GM12878 (cell line): ENCODE data around the gene GAMT. TPM values are rescaled to one million over a fixed set of nuclear protein-coding genes. Genes with fewer than 3 reads are reported as not detected.

Source experiments
- ATAC-seq: fragments of 200-7000 bp; cut with Tn5 transposase; 3 replicates; pipeline ENCODE4 v1.9.1; 2020; ENCODE audit warnings: mild to moderate bottlenecking, moderate library complexity
- BruUV-seq: library from RNA; stranded (reverse); fragments of 400-500 nt; replicated peaks from 2 replicates; lab custom pipeline; 2021; lab: Mats Ljungman, UMichigan
- CTCF ChIA-PET: fragments of 300-600 bp; sonication (Branson Sonifier 250); formaldehyde crosslinking; extraction: SDS; loops from one replicate; lab custom pipeline; 2021; ENCODE audit warnings: inconsistent platforms; lab: Yijun Ruan, JAX
- POLR2A ChIA-PET: fragments of 350-600 bp; formaldehyde crosslinking; extraction: SDS; loops from one replicate; lab custom pipeline; 2021; ENCODE audit warnings: inconsistent platforms; lab: Charles Lee
- RAD21 ChIA-PET: fragments of 300-600 bp; sonication (Branson Sonifier 250); formaldehyde crosslinking; loops from one replicate; lab custom pipeline; 2023; ENCODE audit warnings: antibody characterized with exemption; ENCODE audit not compliant: unreplicated experiment; lab: Charles Lee
- SMC1A ChIA-PET: fragments of 300-600 bp; sonication (Branson Sonifier 250); formaldehyde crosslinking; loops from one replicate; lab custom pipeline; 2023; ENCODE audit not compliant: unreplicated experiment, uncharacterized antibody; lab: Charles Lee
- DNase-seq: peaks from one replicate; pipeline ENCODE4 v3.0.0-alpha.2; 2011; ENCODE audit warnings: low read depth, low spot score
- FAIRE-seq: peaks from 3 replicates; lab custom pipeline; 2011; peaks lifted over from hg19 to GRCh38; lab: Jason Lieb, UNC
- H2AFZ ChIP-seq: 2 replicates; pipeline ENCODE4 v1.6.0; 2011; ENCODE audit warnings: low read depth, low read length, control low read depth; ENCODE audit not compliant: control insufficient read depth
- H3K27ac ChIP-seq: 2 replicates; pipeline ENCODE4 v1.5.1; 2011; ENCODE audit warnings: control low read depth; ENCODE audit not compliant: control insufficient read depth, insufficient read depth
- H3K27me3 ChIP-seq, 2 experiments: replicated peaks in 1 of 2; 2 replicates each; pipeline versions ENCODE4 v1.6.0 to v1.6.1; 2011; ENCODE audit warnings: low read length in 1 of 2; ENCODE audit not compliant: control insufficient read depth in 2 of 2, insufficient read depth in 2 of 2
- H3K36me3 ChIP-seq, 2 experiments: 2 replicates each; pipeline ENCODE4 v1.5.1; 2011; ENCODE audit warnings: low read length in 1 of 2; ENCODE audit not compliant: control insufficient read depth in 2 of 2, insufficient read depth in 2 of 2
- H3K4me1 ChIP-seq: 2 replicates; pipeline ENCODE4 v1.6.1; 2011; ENCODE audit warnings: mild to moderate bottlenecking, low read length, moderate library complexity, mixed read lengths; ENCODE audit not compliant: control insufficient read depth, insufficient read depth
- H3K4me2 ChIP-seq: 2 replicates; pipeline ENCODE4 v1.6.0; 2011; ENCODE audit warnings: control low read depth; ENCODE audit not compliant: control insufficient read depth, insufficient read depth
- H3K4me3 ChIP-seq: fragments of 200-600 bp; sonication (generic); 2 replicates; pipeline ENCODE4 v1.5.1; 2016
- H3K79me2 ChIP-seq: 2 replicates; pipeline ENCODE4 v1.6.0; 2011; ENCODE audit warnings: low read length; ENCODE audit not compliant: control insufficient read depth, insufficient read depth
- H3K9ac ChIP-seq: 2 replicates; pipeline ENCODE4 v1.8.0; 2011; ENCODE audit warnings: low read length, control low read depth, mixed read lengths; ENCODE audit not compliant: control insufficient read depth, insufficient read depth
- H3K9me3 ChIP-seq: replicated peaks from 3 replicates; pipeline ENCODE4 v1.5.1; 2011; ENCODE audit warnings: mild to moderate bottlenecking, low read length; ENCODE audit not compliant: control insufficient read depth, insufficient read depth
- H4K20me1 ChIP-seq: 2 replicates; pipeline ENCODE4 v1.6.0; 2011; ENCODE audit not compliant: control insufficient read depth, insufficient read depth
- RB1 ChIP-seq: fragments of 450-650 bp; formaldehyde crosslinking; IDR thresholded peaks from 2 replicates; pipeline ENCODE4 v1.6.1; 2017; ENCODE audit warnings: mild to moderate bottlenecking, borderline replicate concordance
- SMC3 ChIP-seq: IDR thresholded peaks from 2 replicates; pipeline ENCODE4 v1.6.1; 2011; ENCODE audit warnings: low read length, improper control_type of control experiment, borderline replicate concordance
- YY1 ChIP-seq: IDR thresholded peaks from 2 replicates; pipeline ENCODE4 v1.6.1; 2011; ENCODE audit warnings: low read depth, mild to moderate bottlenecking, low read length
- WGBS: methylation state at CpG from one replicate; pipeline ENCODE4 v1.1.6; 2016; ENCODE audit warnings: low lambda C conversion rate; ENCODE audit not compliant: insufficient replicate concordance, insufficient coverage; ENCODE audit errors: missing lambda C conversion rate; 5-methylcytosine and 5-hydroxymethylcytosine counted together
- in situ Hi-C: fragments of 300-500 bp; cut with MboI; formaldehyde crosslinking; loops from 9 replicates; pipeline ENCODE4 v1.14.3; 2018; ENCODE audit warnings: mixed read lengths
- intact Hi-C: fragments of 100-400 bp; cut with micrococcal nuclease; formaldehyde crosslinking; loops from one replicate; pipeline ENCODE4 v1.14.2; 2022; ENCODE audit not compliant: unreplicated experiment
- polyA plus RNA-seq, 11 experiments: library from polyadenylated mRNA; depleted of rRNA in 4 of 11; unstranded in 6 of 11; stranded (reverse) in 5 of 11; fragments of >200 nt; fragmentation: Nextera tagmentation in 4 of 11; fragmentation: Illumina TruSeq in 1 of 11; extraction: Ambion mirVana in 4 of 11; extraction: Trizol in 1 of 11; gene quantifications; 1 replicate in 1 of 11; 2 replicates in 10 of 11; pipeline versions ENCODE4 v1.2.1 to v1.2.3, GENCODE V29; 2011 to 2016; ENCODE audit warnings: inconsistent platforms in 2 of 11, missing spikeins in 2 of 11, low read depth in 1 of 11
- total RNA-seq, 4 experiments: library from RNA; depleted of rRNA in 3 of 4; stranded (reverse); fragments of >200 nt in 3 of 4; fragmentation: Illumina TruSeq in 1 of 4; extraction: Trizol in 1 of 4; gene quantifications; 2 replicates each; pipeline versions ENCODE4 v1.2.1 to v1.2.3, GENCODE V29; 2013 to 2021
- TF ChIP-seq, protein P1 (sequence below): fragments of 450-650 bp; formaldehyde crosslinking; IDR thresholded peaks from 2 replicates; pipeline ENCODE4 v1.4.0; 2022; ENCODE audit warnings: mild to moderate bottlenecking, moderate library complexity
- TF ChIP-seq, protein P2 (sequence below): IDR thresholded peaks from 2 replicates; pipeline ENCODE4 v1.6.1; 2011; ENCODE audit warnings: borderline replicate concordance, low read depth, mild to moderate bottlenecking, moderate library complexity, low read length; ENCODE audit not compliant: insufficient read depth, poor library complexity, severe bottlenecking
- TF ChIP-seq, protein P3 (sequence below): fragments of 450-650 bp; IDR thresholded peaks from 2 replicates; pipeline ENCODE4 v1.6.1; 2014; ENCODE audit warnings: mild to moderate bottlenecking

Gene GAMT
- total and polyA plus RNA-seq, 10 of the 15 experiments (the other 5 are each of a cell fraction or from before 2014, with no cell fraction given): 1.6 to 131 (median 38.8) TPM

DNA sequence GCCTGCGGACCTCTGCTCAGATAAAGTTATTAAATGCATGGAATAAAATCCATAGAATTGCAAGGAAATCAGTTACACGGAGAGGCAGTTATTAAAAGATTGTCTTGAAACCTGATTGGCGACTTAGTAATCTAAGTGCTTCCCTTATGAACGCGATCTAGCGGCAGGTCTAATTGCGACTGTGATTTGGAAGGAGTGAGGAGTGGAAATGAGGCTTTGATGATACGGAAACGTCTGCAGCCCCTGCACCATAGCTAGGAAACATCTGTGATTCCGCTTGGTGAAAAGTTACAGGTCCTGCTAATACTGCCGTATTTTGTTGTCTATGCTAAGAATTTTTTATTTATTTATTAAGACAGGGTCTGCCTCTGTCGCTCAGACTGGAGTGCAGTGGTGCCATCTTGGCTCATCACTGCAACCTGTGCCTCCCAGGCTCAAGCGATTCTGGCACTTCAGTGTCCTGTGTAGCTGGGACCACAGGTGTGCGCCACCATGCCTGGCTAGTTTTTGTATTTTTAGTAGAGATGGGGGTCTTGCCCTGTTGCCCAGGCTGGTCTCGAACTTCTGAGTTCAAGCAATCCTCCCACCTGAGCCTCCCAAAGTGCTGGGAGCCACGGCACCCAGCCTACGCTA lies 16.7 kb downstream of the GAMT start:
- ChIA-PET SMC1A (no interaction called here), CTCF (no interaction called here), RAD21 (no interaction called here), POLR2A (no interaction called here)
- H3K4me3 ChIP-seq: peak overlapping the region; percentile 94
- intact Hi-C loops: no loop called here
- no peak overlapping the region for H2AFZ ChIP-seq
- H3K27ac ChIP-seq: peak overlapping the region; percentile 86
- 0 out of 2 replicates have a peak, but pooled peaks have one; percentile 17 for TF ChIP-seq YY1
- TF ChIP-seq, protein P1, sequence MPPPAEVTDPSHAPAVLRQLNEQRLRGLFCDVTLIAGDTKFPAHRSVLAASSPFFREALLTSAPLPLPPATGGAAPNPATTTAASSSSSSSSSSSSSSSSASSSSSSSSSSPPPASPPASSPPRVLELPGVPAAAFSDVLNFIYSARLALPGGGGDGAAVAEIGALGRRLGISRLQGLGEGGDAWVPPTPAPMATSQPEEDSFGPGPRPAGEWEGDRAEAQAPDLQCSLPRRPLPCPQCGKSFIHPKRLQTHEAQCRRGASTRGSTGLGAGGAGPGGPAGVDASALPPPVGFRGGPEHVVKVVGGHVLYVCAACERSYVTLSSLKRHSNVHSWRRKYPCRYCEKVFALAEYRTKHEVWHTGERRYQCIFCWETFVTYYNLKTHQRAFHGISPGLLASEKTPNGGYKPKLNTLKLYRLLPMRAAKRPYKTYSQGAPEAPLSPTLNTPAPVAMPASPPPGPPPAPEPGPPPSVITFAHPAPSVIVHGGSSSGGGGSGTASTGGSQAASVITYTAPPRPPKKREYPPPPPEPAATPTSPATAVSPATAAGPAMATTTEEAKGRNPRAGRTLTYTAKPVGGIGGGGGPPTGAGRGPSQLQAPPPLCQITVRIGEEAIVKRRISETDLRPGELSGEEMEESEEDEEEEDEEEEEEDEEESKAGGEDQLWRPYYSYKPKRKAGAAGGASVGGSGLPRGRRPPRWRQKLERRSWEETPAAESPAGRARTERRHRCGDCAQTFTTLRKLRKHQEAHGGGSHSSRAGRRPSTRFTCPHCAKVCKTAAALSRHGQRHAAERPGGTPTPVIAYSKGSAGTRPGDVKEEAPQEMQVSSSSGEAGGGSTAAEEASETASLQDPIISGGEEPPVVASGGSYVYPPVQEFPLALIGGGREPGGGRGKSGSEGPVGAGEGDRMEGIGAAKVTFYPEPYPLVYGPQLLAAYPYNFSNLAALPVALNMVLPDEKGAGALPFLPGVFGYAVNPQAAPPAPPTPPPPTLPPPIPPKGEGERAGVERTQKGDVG: no peak
- TF ChIP-seq, protein P2, sequence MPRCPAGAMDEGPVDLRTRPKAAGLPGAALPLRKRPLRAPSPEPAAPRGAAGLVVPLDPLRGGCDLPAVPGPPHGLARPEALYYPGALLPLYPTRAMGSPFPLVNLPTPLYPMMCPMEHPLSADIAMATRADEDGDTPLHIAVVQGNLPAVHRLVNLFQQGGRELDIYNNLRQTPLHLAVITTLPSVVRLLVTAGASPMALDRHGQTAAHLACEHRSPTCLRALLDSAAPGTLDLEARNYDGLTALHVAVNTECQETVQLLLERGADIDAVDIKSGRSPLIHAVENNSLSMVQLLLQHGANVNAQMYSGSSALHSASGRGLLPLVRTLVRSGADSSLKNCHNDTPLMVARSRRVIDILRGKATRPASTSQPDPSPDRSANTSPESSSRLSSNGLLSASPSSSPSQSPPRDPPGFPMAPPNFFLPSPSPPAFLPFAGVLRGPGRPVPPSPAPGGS: peak; percentile 67
- TF ChIP-seq, protein P3, sequence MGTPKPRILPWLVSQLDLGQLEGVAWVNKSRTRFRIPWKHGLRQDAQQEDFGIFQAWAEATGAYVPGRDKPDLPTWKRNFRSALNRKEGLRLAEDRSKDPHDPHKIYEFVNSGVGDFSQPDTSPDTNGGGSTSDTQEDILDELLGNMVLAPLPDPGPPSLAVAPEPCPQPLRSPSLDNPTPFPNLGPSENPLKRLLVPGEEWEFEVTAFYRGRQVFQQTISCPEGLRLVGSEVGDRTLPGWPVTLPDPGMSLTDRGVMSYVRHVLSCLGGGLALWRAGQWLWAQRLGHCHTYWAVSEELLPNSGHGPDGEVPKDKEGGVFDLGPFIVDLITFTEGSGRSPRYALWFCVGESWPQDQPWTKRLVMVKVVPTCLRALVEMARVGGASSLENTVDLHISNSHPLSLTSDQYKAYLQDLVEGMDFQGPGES: no peak
- TF ChIP-seq RB1: no peak
- no peak for TF ChIP-seq SMC3
- WGBS: 27% methylated on average over 17 of the region's 17 CpGs
- H3K79me2 ChIP-seq: peaks cover 11% of the 10 kb centered on the region
- H3K4me1 ChIP-seq: no peaks in the 10 kb centered on the region
- no peaks in the 10 kb centered on the region for H4K20me1 ChIP-seq
- peak overlapping the region; percentile 83 for H3K4me2 ChIP-seq
- no peak for ATAC-seq
- in situ Hi-C loops: no loop called here
- no TSS peak for BruUV-seq
- no peaks in the 10 kb centered on the region for H3K27me3 ChIP-seq
- peak; percentile 59 for FAIRE-seq
- no peaks in the 10 kb centered on the region for H3K9me3 ChIP-seq
- peak overlapping the region; percentile 88 for H3K9ac ChIP-seq
- DNase-seq: no peak
- peaks cover 9% of the 10 kb centered on the region in 2 experiments; a peak in 3 of 4 replicates for H3K36me3 ChIP-seq
